ENCODE data around the gene POU6F2. TPM values are rescaled to one million over a fixed set of nuclear protein-coding genes. Genes with fewer than 3 reads are reported as not detected.
"Not testable (repeated sequence)": the region's sequence is repeated elsewhere in the genome, so short reads cannot be mapped to it uniquely, and the experiment has no call there.

POU6F2 gene
- total RNA-seq, 5 donors from 2014 or later (not counting 1 experiment from before 2014, with no cell fraction given): not detected

- no peak for ATAC-seq (replicated peaks in 1 of 4)
- H3K4me1 Mint-ChIP-seq: no peaks in the 10 kb centered on the region
- no peak for DNase-seq
- Histone ChIP-seq H3K27ac (ENCODE audit: low read length) (no peak overlapping the region), H3K4me3 (ENCODE audit: control insufficient read depth in 1 of 2, extremely low read depth in 1 of 2, low read length in 1 of 2) (no peak overlapping the region), H3K4me1 (ENCODE audit: control insufficient read depth in 1 of 2, extremely low read depth in 1 of 2, insufficient read depth in 2 of 2, low read length in 2 of 2) (no peaks in the 10 kb centered on the region), H3K9me3 (no peaks in the 10 kb centered on the region), H3K36me3 (ENCODE audit: control insufficient read depth in 2 of 2, extremely low read depth in 1 of 2, insufficient read depth in 1 of 2, low read length in 1 of 2) (no peaks in the 10 kb centered on the region), H3K27me3 (replicated peaks in 1 of 2; ENCODE audit: control insufficient read depth in 2 of 2, extremely low read depth in 1 of 2, insufficient read depth in 2 of 2, low read length in 1 of 2) (peaks cover 0 to 3% of the 10 kb centered on the region in 2 experiments)
- POLR2A ChIA-PET: no interaction called here
- H3K27ac Mint-ChIP-seq: no peak overlapping the region
- no peaks in the 10 kb centered on the region for H3K36me3 Mint-ChIP-seq
- H3K9me3 Mint-ChIP-seq: peaks cover 0 to 4% (median 0%) of the 10 kb centered on the region in 3 donors
- peaks cover 9 to 22% of the 10 kb centered on the region in 2 donors for H3K27me3 Mint-ChIP-seq
- H3K4me3 Mint-ChIP-seq: no peak overlapping the region
- CTCF ChIA-PET: no interaction called here
Observed at GRCh38 chr7:39375874-39376190, 398.1 kb downstream of the POU6F2 start.

GRCh38 chr7:39376881-39377280 lies 399.2 kb downstream of the POU6F2 start:
- H3K27me3 ChIP-seq (replicated peaks in 1 of 2; ENCODE audit: control insufficient read depth in 2 of 2, extremely low read depth in 1 of 2, insufficient read depth in 2 of 2, low read length in 1 of 2); DNase-seq; CTCF ChIA-PET; H3K4me3 ChIP-seq (ENCODE audit: control insufficient read depth in 1 of 2, extremely low read depth in 1 of 2, low read length in 1 of 2); H3K27ac ChIP-seq (ENCODE audit: low read length); H3K27ac Mint-ChIP-seq; H3K9me3 Mint-ChIP-seq; H3K36me3 ChIP-seq (ENCODE audit: control insufficient read depth in 2 of 2, extremely low read depth in 1 of 2, insufficient read depth in 1 of 2, low read length in 1 of 2); POLR2A ChIA-PET; H3K4me1 Mint-ChIP-seq; ATAC-seq (replicated peaks in 1 of 4); H3K36me3 Mint-ChIP-seq; H3K9me3 ChIP-seq; H3K4me3 Mint-ChIP-seq; H3K4me1 ChIP-seq (ENCODE audit: control insufficient read depth in 1 of 2, extremely low read depth in 1 of 2, insufficient read depth in 2 of 2, low read length in 2 of 2): not testable (repeated sequence)
- H3K27me3 Mint-ChIP-seq: peaks cover 9 to 18% of the 10 kb centered on the region in 2 donors
- 93% methylated on average over 2 of the region's 5 CpGs for WGBS (ENCODE audit: insufficient coverage)

GRCh38 chr7:39379416-39379815 lies 401.7 kb downstream of the POU6F2 start:
- DNase-seq (no peak), ATAC-seq (replicated peaks in 1 of 4) (no peak)
- Histone ChIP-seq H3K9me3 (no peaks in the 10 kb centered on the region), H3K36me3 (ENCODE audit: control insufficient read depth in 2 of 2, extremely low read depth in 1 of 2, insufficient read depth in 1 of 2, low read length in 1 of 2) (no peaks in the 10 kb centered on the region), H3K27me3 (replicated peaks in 1 of 2; ENCODE audit: control insufficient read depth in 2 of 2, extremely low read depth in 1 of 2, insufficient read depth in 2 of 2, low read length in 1 of 2) (peaks cover 0 to 6% of the 10 kb centered on the region in 2 experiments), H3K4me1 (ENCODE audit: control insufficient read depth in 1 of 2, extremely low read depth in 1 of 2, insufficient read depth in 2 of 2, low read length in 2 of 2) (no peaks in the 10 kb centered on the region), H3K27ac (ENCODE audit: low read length) (no peak overlapping the region), H3K4me3 (ENCODE audit: control insufficient read depth in 1 of 2, extremely low read depth in 1 of 2, low read length in 1 of 2) (no peak overlapping the region)
- CTCF ChIA-PET: no interaction called here
- WGBS (ENCODE audit: insufficient coverage): 100% methylated on average over 2 of the region's 5 CpGs
- Mint-ChIP-seq H3K27ac (no peak overlapping the region), H3K4me1 (no peaks in the 10 kb centered on the region), H3K36me3 (no peaks in the 10 kb centered on the region), H3K4me3 (no peak overlapping the region), H3K9me3 (no peaks in the 10 kb centered on the region), H3K27me3 (peaks cover 13 to 17% of the 10 kb centered on the region in 2 donors)
- POLR2A ChIA-PET: no interaction called here

GRCh38 chr7:39383136-39383535 lies 405.4 kb downstream of the POU6F2 start:
- H3K4me1 ChIP-seq (ENCODE audit: control insufficient read depth in 1 of 2, extremely low read depth in 1 of 2, insufficient read depth in 2 of 2, low read length in 2 of 2): no peaks in the 10 kb centered on the region
- no peaks in the 10 kb centered on the region for H3K36me3 ChIP-seq (ENCODE audit: control insufficient read depth in 2 of 2, extremely low read depth in 1 of 2, insufficient read depth in 1 of 2, low read length in 1 of 2)
- H3K27me3 ChIP-seq (replicated peaks in 1 of 2; ENCODE audit: control insufficient read depth in 2 of 2, extremely low read depth in 1 of 2, insufficient read depth in 2 of 2, low read length in 1 of 2): peaks cover 0 to 3% of the 10 kb centered on the region in 2 experiments
- Mint-ChIP-seq H3K36me3 (no peaks in the 10 kb centered on the region), H3K9me3 (no peaks in the 10 kb centered on the region), H3K4me1 (no peaks in the 10 kb centered on the region), H3K4me3 (no peak overlapping the region), H3K27me3 (peaks cover 12 to 40% of the 10 kb centered on the region in 2 donors), H3K27ac (no peak overlapping the region)
- no CpG with 5 or more reads among the region's 1 CpG for WGBS (ENCODE audit: insufficient coverage)
- ChIA-PET POLR2A (no interaction called here), CTCF (no interaction called here)
- H3K9me3 ChIP-seq: no peaks in the 10 kb centered on the region
- DNase-seq: no peak
- no peak for ATAC-seq (replicated peaks in 1 of 4)
- H3K27ac ChIP-seq (ENCODE audit: low read length): no peak overlapping the region
- no peak overlapping the region for H3K4me3 ChIP-seq (ENCODE audit: control insufficient read depth in 1 of 2, extremely low read depth in 1 of 2, low read length in 1 of 2)

- Mint-ChIP-seq H3K27me3 (peaks cover 12 to 36% of the 10 kb centered on the region in 2 donors), H3K9me3 (no peaks in the 10 kb centered on the region), H3K4me3 (no peak overlapping the region), H3K27ac (no peak overlapping the region), H3K4me1 (no peaks in the 10 kb centered on the region), H3K36me3 (no peaks in the 10 kb centered on the region)
- no peak for DNase-seq
- H3K36me3 ChIP-seq (ENCODE audit: control insufficient read depth in 2 of 2, extremely low read depth in 1 of 2, insufficient read depth in 1 of 2, low read length in 1 of 2): no peaks in the 10 kb centered on the region
- no CpG with 5 or more reads among the region's 2 CpGs for WGBS (ENCODE audit: insufficient coverage)
- no peaks in the 10 kb centered on the region for H3K9me3 ChIP-seq
- H3K27me3 ChIP-seq (replicated peaks in 1 of 2; ENCODE audit: control insufficient read depth in 2 of 2, extremely low read depth in 1 of 2, insufficient read depth in 2 of 2, low read length in 1 of 2): peaks cover 0 to 3% of the 10 kb centered on the region in 2 experiments
- POLR2A ChIA-PET: no interaction called here
- no peak overlapping the region for H3K4me3 ChIP-seq (ENCODE audit: control insufficient read depth in 1 of 2, extremely low read depth in 1 of 2, low read length in 1 of 2)
- CTCF ChIA-PET: no interaction called here
- ATAC-seq (replicated peaks in 1 of 4): no peak
- H3K27ac ChIP-seq (ENCODE audit: low read length): no peak overlapping the region
- H3K4me1 ChIP-seq (ENCODE audit: control insufficient read depth in 1 of 2, extremely low read depth in 1 of 2, insufficient read depth in 2 of 2, low read length in 2 of 2): no peaks in the 10 kb centered on the region
Observed at GRCh38 chr7:39384386-39384785, 406.7 kb downstream of the POU6F2 start.

GRCh38 chr7:39386718-39387117 lies 409.0 kb downstream of the POU6F2 start:
- Histone ChIP-seq H3K4me1 (ENCODE audit: control insufficient read depth in 1 of 2, extremely low read depth in 1 of 2, insufficient read depth in 2 of 2, low read length in 2 of 2) (no peaks in the 10 kb centered on the region), H3K9me3 (no peaks in the 10 kb centered on the region), H3K4me3 (ENCODE audit: control insufficient read depth in 1 of 2, extremely low read depth in 1 of 2, low read length in 1 of 2) (no peak overlapping the region), H3K27ac (ENCODE audit: low read length) (no peak overlapping the region), H3K36me3 (ENCODE audit: control insufficient read depth in 2 of 2, extremely low read depth in 1 of 2, insufficient read depth in 1 of 2, low read length in 1 of 2) (no peaks in the 10 kb centered on the region), H3K27me3 (replicated peaks in 1 of 2; ENCODE audit: control insufficient read depth in 2 of 2, extremely low read depth in 1 of 2, insufficient read depth in 2 of 2, low read length in 1 of 2) (peaks cover 0 to 3% of the 10 kb centered on the region in 2 experiments)
- no peaks in the 10 kb centered on the region for H3K4me1 Mint-ChIP-seq
- H3K4me3 Mint-ChIP-seq: no peak overlapping the region
- CTCF ChIA-PET: no interaction called here
- no peaks in the 10 kb centered on the region for H3K9me3 Mint-ChIP-seq
- WGBS (ENCODE audit: insufficient coverage): 51% methylated on average over 3 of the region's 5 CpGs
- ATAC-seq (replicated peaks in 1 of 4) (no peak), DNase-seq (no peak)
- POLR2A ChIA-PET: no interaction called here
- H3K36me3 Mint-ChIP-seq: no peaks in the 10 kb centered on the region
- H3K27ac Mint-ChIP-seq: no peak overlapping the region
- H3K27me3 Mint-ChIP-seq: peaks cover 12 to 36% of the 10 kb centered on the region in 2 donors

GRCh38 chr7:39392151-39392550 lies 414.4 kb downstream of the POU6F2 start:
- DNase-seq (no peak), ATAC-seq (replicated peaks in 1 of 4) (no peak)
- Histone ChIP-seq H3K9me3 (no peaks in the 10 kb centered on the region), H3K27me3 (replicated peaks in 1 of 2; ENCODE audit: control insufficient read depth in 2 of 2, extremely low read depth in 1 of 2, insufficient read depth in 2 of 2, low read length in 1 of 2) (peaks cover 0 to 4% of the 10 kb centered on the region in 2 experiments), H3K36me3 (ENCODE audit: control insufficient read depth in 2 of 2, extremely low read depth in 1 of 2, insufficient read depth in 1 of 2, low read length in 1 of 2) (no peaks in the 10 kb centered on the region), H3K4me3 (ENCODE audit: control insufficient read depth in 1 of 2, extremely low read depth in 1 of 2, low read length in 1 of 2) (no peak overlapping the region), H3K27ac (ENCODE audit: low read length) (no peak overlapping the region), H3K4me1 (ENCODE audit: control insufficient read depth in 1 of 2, extremely low read depth in 1 of 2, insufficient read depth in 2 of 2, low read length in 2 of 2) (no peaks in the 10 kb centered on the region)
- no peaks in the 10 kb centered on the region for H3K9me3 Mint-ChIP-seq
- WGBS (ENCODE audit: insufficient coverage): no CpG with 5 or more reads among the region's 2 CpGs
- H3K36me3 Mint-ChIP-seq: no peaks in the 10 kb centered on the region
- no peak overlapping the region for H3K4me3 Mint-ChIP-seq
- POLR2A ChIA-PET: no interaction called here
- H3K4me1 Mint-ChIP-seq: no peaks in the 10 kb centered on the region
- CTCF ChIA-PET: no interaction called here
- no peak overlapping the region for H3K27ac Mint-ChIP-seq
- H3K27me3 Mint-ChIP-seq: peaks cover 22 to 24% of the 10 kb centered on the region in 2 donors

Data from T-cell (primary cell).